HG02938 (cell line): ENCODE measurements around the gene KCNH1.
"Not testable (repeated sequence)": the region's sequence is repeated elsewhere in the genome, so short reads cannot be mapped to it uniquely, and the experiment has no call there.

ENCODE experiments used
- ATAC-seq: cut with Tn5 transposase; IDR thresholded peaks from one replicate; pipeline ENCODE4 v1.9.1; 2021; ENCODE audit warnings: mild to moderate bottlenecking, moderate library complexity; ENCODE audit not compliant: unreplicated experiment

The KCNH1 gene

DNA sequence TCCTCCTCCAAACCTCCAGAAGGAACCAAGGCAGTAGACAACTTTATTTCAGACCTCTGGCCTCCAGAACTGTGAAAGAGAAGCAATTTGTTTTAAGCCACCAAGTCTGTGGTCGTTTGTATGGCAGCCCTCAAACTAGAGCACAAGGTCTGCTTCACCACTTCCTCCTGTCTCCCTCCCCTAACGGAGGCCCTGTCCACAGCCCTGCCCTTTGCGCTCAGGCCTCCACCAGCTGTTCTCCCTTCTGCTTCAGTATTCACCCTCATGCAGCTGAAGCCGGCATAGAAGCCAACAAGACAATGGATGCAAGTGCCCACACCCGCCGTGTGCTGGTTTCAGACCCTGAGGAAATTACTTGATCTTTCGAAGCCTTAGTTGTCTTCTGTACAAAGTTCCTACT lies 441.2 kb downstream of the KCNH1 start:
- ATAC-seq: peak; percentile 39

DNA sequence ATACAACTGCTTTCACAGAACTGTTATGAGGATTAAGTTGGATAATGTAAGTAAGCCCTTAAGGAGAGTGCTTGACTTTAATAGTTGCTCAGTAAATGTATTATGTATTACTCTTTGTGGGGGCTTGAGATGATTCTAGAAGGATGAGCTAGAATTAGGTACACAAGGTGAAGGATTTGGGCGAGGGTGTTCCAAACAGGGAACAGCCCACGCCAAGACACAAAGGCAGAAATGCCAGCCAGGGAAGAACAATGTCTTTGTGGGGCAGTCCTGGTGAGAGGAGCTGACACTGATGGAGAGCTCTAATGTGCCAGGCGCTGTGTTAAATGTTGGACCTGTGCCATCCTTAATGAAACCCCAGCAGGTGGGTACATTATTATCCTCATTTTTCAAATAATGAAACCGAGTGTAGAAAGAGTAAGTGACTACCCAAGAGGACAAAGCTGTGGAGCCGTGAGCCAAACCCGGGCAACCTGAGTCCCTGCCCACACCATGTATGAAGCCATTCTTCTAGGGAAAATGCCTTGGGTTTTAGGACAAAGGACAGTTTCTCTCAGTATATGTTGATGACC lies 442.8 kb downstream of the KCNH1 start:
- no peak for ATAC-seq

DNA sequence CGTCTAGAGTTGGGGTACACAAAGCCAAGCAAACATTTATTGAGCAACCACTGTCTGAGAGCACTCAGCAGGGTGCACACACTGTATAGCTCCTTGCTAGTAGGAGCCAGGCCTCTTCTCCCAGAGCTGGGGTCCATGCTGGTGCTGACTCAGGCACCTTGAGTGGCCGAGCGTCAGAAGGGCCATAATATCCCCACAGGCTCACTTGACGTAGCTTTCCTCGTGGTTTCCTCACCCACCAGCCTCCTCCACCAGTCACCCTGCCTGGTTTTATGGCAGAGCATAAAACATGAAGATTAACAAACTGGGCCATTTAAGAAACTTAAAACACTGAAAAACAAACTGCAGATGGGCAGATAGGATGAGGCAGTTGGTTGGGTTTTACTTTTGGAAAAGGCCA lies 443.7 kb downstream of the KCNH1 start:
- no peak for ATAC-seq

DNA sequence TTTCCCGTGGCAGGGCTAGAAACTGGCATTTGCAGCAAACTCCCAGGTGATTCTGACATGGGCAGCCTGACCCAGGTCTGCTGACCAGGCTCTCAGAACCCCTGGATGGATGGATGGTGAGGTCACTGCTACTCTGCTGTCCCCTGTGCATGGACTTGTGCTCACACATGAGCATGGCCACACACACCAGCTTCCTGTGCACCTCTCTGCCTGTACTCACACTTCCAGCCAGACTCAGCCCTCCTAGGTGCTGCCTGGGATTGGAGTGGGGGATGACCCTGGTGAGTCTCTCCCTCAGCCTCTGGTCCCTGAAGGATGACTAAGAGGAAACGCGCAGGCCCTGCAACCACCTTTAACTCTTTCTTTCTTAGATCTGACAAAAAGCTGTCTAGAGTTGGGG lies 444.1 kb downstream of the KCNH1 start:
- ATAC-seq: no peak

DNA sequence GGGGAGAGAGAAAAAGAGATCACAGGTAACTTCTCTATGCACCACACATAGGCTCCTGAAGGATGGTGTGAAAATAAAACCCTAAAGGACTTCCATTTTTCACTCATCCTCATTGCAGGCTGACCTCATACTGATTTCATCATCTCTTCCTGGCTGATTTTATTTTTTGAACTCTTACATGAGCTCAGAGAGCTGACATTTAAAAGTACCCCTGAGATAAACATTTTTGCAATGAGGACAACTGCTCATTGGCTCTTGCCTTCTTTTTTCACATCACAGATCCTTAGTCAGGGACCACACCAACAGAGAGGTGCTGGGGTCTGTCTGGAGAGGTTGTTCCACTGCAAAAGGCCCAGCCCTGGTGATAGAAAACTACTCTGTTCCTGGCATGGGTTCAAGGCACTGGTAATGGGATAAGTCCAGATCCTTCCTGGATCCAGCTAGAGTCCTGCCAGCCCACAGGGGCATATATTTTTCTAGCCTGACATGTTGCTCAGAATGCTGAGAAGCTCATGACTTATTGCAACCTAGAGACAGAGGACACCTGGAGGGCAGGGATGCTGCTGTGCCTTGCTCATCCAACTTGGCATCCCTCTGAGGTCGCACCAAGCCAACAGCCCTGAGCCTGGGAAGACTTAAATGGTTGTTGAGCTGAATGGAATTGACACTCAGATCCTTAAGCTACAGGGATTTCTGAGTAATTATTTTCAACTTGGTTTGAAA lies 445.3 kb downstream of the KCNH1 start:
- no peak for ATAC-seq

DNA sequence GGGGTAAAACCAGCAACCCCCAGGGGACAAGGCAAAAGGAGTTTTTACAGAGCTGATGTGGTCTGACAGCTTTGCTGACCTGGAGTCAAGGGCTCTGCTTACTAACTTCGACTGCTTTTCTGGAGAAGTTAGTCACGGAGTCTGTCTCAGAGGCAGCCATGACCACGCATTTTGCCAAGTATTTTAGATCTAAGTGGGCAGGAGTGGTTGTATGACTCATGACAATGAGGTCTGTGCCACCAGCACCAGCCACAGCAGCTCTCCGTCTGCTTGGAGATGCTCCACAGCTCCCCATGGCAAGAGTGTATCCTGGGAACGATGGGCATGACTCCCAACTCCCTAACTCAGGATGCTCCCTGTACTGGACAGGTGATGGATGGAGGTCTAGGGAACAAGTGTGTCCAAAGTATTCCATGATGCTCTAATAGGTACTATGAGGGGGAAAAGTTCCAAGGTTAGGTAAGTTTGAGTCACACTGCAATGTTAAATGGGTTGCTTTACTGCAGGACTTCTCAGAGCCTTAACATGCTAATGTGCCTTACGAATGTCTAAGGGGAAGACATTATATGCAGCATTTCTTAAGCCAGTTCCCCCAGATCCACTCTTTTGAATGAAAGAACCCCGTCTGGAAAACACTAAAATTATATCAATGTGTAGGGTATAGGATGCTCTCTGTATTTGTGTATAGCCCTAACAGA lies 446.2 kb downstream of the KCNH1 start:
- no peak for ATAC-seq

DNA sequence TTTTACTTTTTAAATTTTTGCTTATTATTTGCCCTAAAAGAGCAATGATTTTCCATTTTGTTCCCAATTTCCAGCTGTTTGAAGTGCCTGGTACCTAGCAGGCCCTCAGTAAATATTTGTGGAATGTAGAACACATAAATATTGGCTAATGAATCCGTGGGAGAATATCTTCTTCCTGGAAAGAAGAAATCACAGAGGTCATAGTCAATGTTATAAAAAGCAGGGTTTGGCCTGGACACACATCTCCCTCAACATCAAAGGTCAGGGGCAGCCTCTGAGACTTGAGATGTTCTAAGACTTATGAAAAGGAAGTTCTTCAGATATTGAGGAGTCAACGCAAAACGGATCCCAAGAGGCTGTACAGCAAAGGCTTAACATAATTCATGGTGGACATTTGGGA lies 447.1 kb downstream of the KCNH1 start:
- no peak for ATAC-seq

DNA sequence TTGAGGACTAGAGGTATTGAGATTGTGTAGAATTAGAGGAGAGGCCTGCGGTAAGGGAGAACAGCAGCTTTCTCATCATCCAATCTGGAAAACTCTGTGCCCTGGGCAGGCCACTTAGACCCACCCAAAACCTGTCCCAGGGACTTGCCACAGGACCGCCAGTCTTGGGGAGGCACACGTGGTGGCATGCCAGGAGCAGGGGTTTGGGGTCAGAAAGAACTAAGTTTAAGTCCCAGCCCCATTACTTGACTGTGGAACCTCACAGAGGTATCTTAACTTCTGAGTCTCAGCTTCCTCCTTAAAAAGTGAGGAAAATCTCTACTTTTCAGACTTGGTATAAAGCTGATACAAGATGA lies 448.7 kb downstream of the KCNH1 start:
- no peak for ATAC-seq

DNA sequence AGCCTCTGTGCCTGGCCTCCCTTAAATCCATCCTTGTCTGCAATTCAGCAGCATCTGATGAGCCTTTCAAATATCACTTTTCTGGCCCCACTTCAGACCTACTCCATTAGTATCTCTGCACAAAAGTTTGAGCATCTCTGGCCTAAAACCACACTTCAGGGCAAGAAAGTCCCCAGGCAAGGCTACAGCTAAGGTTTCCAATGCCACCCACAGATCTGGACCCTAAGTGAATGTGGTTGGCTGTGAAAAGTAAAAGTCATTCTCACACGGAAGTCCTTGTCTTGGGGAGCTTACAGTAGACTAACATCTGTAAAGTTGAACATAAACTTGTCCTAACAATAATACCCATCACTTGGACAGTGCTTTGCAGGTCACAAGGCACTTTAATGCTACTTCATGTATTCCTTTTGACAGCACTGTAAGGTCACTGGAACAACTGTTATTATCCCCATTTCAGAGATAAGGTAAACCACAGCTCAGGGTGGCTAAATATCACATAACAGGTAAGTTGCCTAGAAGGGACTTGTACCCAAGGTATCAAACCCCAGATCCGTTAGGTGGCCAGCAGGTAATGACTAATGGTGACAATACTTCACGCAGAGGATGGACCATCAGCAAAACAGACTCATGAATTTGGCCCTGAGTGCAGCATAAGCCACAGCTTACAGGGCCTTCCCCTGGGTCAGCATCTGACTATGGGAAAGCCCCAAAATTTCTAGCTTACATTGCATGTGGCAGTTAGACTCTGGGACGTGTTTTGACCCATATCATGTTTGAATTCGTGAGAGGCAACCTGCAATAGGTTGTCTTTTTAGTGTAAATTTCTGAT lies 449.3 kb downstream of the KCNH1 start:
- peak; percentile 84 for ATAC-seq

DNA sequence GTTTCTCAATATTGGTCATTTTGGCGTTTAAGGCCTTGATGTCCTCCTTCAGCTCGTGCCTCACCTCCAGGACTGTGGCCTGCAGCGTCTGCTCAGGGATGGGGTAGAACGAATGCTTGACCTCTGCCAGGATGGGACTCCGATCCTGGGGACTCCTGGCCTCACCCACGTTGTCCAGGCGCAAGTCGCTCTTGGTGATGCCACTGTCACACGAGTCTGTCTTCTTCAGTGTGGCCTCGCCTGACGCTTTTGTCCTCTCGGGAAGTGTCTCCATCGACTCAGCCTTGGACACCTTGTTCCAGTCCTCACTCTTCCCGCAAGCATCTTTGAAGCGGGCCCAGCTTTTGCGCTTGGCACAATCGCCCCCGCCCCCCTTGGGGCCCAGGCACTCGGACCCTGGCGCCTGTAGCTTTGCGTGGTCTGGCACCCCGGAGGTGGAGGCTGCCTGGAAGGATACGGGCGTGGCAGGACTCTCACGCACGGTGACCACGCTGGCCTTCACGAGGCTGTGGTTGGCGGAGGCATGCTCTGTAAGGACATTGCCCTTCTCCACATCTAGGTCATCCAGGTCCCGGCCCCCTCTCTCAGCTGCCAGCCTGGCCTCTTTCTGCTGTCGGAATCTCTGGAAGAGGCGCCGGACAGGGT lies 450.4 kb downstream of the KCNH1 start:
- ATAC-seq: no peak

DNA sequence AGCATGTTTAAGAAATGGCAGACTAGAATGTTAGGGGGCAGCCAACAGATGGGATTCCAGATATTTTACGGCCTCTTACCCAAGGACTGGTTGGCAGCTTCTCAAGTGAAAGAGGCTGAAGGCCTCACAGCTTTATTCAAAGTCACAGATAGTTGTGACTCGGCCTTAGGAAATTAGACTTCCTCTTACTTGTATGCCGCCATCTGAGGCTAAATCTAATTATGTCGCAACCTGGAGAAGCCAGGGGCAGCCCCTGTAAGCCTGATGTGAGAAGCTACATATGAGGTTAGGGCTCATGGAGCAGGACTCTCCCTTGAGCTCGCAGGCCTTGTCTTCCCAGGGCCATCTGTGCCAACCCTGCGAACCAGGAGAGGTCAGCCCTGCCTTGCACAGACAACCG lies 452.8 kb downstream of the KCNH1 start:
- ATAC-seq: no peak

DNA sequence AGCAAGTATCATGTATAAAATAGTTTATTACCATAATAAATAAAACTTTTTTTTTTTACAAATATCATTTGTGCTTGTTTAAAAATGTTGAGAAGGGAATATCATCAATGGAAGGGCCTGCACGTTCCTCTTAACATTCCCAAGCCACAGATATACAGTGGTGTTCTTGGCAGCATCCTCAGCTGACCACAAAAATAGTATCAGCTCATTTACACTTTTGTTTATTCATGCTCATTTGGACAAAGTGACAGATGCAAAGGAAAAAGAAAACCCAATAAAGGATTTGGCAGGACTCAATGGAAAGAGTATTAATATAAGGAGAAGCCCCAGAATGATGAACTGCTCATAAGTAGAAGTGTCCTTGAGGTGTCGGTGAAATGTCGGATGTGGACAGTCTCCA lies 455.6 kb downstream of the KCNH1 start:
- no peak for ATAC-seq

DNA sequence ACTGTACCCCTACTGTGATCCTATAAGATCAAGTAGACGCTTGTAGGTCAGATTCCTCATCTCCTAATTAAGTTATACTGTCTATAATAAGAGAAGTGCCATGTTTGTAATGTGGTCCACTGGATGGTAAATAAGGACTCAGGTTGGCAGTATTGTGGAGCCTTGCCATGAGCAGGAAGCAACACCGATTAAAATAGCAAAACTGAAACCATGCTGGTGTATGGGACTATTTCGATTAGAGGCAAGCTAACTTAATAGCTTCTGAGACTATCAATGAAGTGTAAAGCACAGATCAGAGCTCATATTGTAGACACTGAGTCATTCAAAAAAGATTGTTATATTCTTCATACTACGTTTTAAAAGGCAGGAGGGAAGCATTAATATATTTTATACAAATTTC lies 456.4 kb downstream of the KCNH1 start:
- no peak for ATAC-seq

DNA sequence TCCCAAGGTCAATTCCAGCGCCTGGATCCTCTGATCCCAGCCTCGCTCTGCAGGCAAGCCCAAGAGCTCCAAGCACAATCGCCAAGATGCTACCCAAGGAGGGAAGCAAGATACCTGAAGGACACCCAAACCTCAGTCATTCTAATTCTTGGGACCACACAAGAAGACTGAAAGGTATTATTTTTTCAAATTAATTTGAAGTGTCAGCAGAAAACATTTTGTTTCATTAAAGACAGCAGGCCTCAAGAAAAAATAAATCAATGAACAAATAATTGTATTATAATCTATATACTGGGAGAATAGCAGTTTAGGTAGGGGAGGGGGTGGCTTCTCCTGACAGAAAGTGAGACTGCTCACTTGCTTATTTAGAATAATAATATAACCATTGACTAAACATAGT lies 457.4 kb downstream of the KCNH1 start:
- no peak for ATAC-seq

DNA sequence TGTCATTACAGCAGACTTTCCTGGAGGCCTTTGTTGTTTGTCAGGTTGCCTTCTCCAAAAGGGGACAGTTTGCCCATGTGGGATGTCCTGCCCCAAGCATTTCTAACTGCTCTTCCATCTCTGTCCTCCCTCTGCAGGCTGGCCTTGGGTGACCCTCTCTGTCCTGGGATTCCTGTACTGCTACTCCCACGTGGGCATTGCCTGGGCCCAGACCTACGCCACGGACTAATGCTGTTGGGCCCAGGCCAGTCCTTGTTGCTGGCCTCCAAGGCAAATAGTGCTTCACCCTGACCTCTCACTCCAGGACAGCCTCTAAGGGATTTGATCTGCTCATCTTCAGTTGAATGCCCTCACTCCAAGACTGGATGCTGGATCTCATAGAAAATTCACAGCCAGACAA lies 459.8 kb downstream of the KCNH1 start:
- ATAC-seq: no peak

DNA sequence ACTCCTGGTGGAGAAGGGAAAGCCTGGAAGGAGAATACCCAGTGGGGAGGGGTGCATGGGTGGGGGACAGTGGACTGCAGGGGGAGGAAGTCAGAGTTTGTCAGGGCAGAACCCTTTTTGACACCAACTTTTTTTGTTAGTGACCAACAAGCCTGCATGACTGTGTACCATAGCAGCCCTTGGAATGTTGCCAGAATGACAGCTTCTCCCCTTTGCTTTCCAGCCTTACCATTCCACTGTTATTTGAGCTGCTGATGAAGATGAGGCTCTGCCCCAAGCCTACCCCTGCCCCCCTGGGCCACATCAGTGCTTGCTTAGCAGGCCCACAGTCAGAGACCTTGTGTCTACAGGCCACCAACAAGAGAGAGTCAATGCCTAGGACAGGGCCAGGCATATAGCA lies 464.0 kb downstream of the KCNH1 start:
- ATAC-seq: no peak

DNA sequence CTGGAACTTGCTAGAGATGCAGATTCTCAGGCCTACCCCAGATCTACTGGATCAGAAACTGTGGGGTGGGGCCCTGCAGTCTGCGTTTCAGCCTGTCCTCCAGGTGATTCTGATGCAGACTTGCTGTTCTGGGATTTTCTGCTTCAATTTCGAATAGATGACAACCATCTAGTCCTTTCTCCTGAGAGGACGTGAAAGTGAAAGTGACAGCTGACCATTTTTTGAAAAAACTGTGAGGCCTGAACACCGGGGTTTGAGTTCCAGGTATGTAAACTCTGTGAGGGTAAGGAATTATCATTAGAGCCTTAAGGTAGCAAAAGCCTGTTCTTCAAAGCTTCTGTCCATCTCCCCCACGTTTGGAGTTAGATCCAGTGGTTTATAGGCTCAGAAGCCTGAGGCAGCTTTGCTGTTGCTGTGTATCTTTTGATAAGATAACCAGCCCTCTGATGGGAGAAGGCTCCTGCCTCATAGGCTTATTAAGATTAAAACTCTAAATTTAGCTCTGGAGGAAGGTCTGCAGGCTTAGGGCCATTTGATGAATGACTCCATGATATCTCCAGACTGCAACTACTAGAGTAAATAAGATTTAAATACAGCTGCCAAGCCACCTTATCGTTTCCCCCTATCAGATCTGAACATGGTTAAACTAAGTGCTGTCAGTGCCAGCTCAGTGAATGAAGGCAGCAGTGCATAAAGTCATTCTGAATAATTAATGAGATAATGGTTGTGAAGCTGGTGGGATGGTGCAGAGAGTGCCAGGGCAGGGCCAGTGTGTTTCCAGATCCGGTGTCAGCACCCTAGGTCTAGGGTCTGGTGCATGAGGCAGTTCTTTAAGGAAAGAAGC lies 470.0 kb downstream of the KCNH1 start:
- ATAC-seq: no peak

DNA sequence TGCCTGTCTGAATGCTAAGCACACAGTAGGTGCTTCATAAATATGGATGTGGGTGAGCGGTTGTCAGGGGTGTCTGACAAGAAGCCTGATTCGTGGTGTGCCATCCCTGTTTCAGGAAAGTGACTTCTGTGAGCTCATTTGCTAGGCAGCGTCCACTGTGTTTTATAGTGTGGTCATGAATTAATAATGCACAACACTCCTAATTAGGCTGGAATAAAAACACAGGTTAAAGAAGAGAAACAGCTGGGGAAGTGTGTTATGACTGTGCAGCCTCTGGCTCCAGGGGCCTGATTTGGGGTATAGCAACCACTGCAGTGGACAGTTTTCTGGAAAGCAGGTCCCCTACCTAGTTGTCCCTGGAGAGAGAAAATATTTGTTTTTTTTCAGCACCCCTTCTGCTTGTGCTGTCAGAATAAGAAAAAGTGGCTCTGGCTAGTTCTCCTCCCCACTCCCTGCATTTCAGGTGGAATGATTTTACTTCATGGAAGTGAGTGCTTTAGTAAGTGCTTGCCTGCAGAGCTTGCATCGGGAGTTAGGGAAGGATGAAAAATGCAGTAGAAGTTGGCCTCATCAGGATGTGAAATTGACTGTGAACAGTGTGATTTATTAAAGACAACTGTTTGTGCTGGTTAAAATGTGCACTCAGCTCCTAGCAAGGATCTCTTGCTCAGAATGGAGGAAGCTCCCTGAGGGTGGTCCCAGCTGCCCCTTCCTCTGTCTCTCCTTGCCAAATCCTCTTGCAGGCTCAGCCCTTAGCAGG lies 471.5 kb downstream of the KCNH1 start:
- ATAC-seq: no peak

DNA sequence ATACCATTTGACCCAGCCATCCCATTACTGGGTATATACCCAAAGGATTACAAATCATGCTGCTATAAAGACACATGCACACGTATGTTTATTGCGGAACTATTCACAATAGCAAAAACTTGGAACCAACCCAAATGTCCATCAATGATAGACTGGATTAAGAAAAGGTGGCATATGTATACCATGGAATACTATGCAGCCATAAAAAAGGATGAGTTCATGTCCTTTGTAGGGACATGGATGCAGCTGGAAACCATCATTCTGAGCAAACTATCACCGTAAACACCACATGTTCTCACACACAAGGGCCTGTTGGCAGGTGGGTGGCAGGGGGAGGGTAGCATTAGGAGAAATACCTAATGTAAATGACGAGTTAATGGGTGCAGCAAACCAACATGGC lies 472.4 kb downstream of the KCNH1 start:
- not testable (repeated sequence) for ATAC-seq

DNA sequence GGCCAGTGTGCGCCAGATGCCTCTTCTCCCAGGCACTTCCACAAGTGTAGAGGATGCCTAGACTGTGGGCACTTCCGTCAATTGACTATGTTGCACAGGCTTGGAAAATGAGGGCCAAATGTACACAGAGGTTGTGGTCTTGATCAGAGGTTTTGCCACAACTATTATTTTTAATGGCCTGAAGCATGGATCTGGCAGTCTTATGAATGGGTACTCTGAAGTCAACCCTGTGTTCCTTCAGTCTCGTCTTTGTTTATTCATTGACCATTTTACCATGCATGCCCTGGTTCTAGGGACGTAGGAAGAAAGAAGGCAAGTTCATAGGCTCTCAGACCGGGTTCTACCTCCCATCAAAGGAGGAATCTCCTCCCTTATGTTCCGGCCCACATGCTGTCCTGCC lies 476.1 kb downstream of the KCNH1 start:
- no peak for ATAC-seq
